Measurements from ENCODE around the gene FGFR1OP2.

The FGFR1OP2 gene

GRCh38 chr12:27005495-27005894, 67.2 kb downstream of the FGFR1OP2 start:
- DNase-seq = no peak

- DNase-seq = no peak
Measured at GRCh38 chr12:27006797-27007467, 68.7 kb downstream of the FGFR1OP2 start.

GRCh38 chr12:27008081-27008480, 69.8 kb downstream of the FGFR1OP2 start:
- DNase-seq = no peak

GRCh38 chr12:27009881-27010301, 71.6 kb downstream of the FGFR1OP2 start:
- DNase-seq = no peak

- no peak for DNase-seq
Measured at GRCh38 chr12:27012239-27012981, 74.1 kb downstream of the FGFR1OP2 start.

- no peak for DNase-seq
Measured at GRCh38 chr12:27012982-27013255, 74.6 kb downstream of the FGFR1OP2 start.

- no peak for DNase-seq
Measured at GRCh38 chr12:27013611-27014084, 75.4 kb downstream of the FGFR1OP2 start.

GRCh38 chr12:27014085-27014858, 76.0 kb downstream of the FGFR1OP2 start, which contains the start of gene TM7SF3:
TM7SF3 (minus strand) TSS chr12:27014384; CDS start chr12:27014168, 216 bp downstream.
- DNase-seq = peak; percentile 91

GRCh38 chr12:27014859-27015729, 76.8 kb downstream of the FGFR1OP2 start:
- no peak for DNase-seq

- no peak for DNase-seq
Measured at GRCh38 chr12:27015730-27016076, 77.4 kb downstream of the FGFR1OP2 start.
